A549 (cell line): ENCODE data around the gene GLRA3.

Experiments
- CBX2 ChIP-seq: fragments of 200-600 bp; sonication (generic); IDR thresholded peaks from 2 replicates; pipeline ENCODE4 v1.6.1; 2016; ENCODE audit warnings: low read depth, mild to moderate bottlenecking, borderline replicate concordance
- CBX8 ChIP-seq: fragments of 200-600 bp; sonication (generic); IDR thresholded peaks from 2 replicates; pipeline ENCODE4 v1.6.1; 2016
- CTCF ChIP-seq: fragments of >200 bp; sonication (Bioruptor Twin); formaldehyde crosslinking; IDR thresholded peaks from 3 replicates; pipeline ENCODE4 v1.5.1; 2016
- ESRRA ChIP-seq: fragments of 150-350 bp; IDR thresholded peaks from 2 replicates; pipeline ENCODE4 v1.6.1; 2014; ENCODE audit warnings: mild to moderate bottlenecking, low read length, borderline replicate concordance
- FOSL2 ChIP-seq, 2 experiments: fragments of 450-650 bp in 1 of 2; fragments of >200 bp in 1 of 2; sonication (Bioruptor Twin) in 1 of 2; formaldehyde crosslinking; IDR thresholded peaks; 2 replicates each; pipeline versions ENCODE4 v1.5.0 to v1.6.1; 2016 to 2020; ENCODE audit warnings: mild to moderate bottlenecking in 1 of 2, moderate library complexity in 1 of 2
- HOXA7 ChIP-seq: fragments of 250-450 bp; sonication (Bioruptor Pico); IDR thresholded peaks from 2 replicates; pipeline ENCODE4 v1.5.0; 2020; ENCODE audit warnings: mild to moderate bottlenecking, moderate library complexity
- MAZ ChIP-seq: fragments of 150-350 bp; IDR thresholded peaks from 2 replicates; pipeline ENCODE4 v1.6.1; 2014; ENCODE audit warnings: antibody characterized with exemption, low read depth, low read length, borderline replicate concordance
- NR3C1 ChIP-seq: fragments of >200 bp; sonication (Bioruptor Twin); formaldehyde crosslinking; IDR thresholded peaks from 3 replicates; pipeline ENCODE4 v1.6.1; 2017
- SMC3 ChIP-seq: fragments of >200 bp; sonication (Bioruptor Twin); formaldehyde crosslinking; IDR thresholded peaks from 3 replicates; pipeline ENCODE4 v1.6.1; 2018; ENCODE audit warnings: inconsistent platforms
- TF ChIP-seq, protein P1 (sequence below): fragments of 200-600 bp; sonication (generic); IDR thresholded peaks from 2 replicates; pipeline ENCODE4 v1.6.1; 2016; ENCODE audit warnings: antibody characterized with exemption, mild to moderate bottlenecking, moderate library complexity
- TF ChIP-seq, protein P2 (sequence below): fragments of 450-650 bp; IDR thresholded peaks from 2 replicates; pipeline ENCODE4 v1.6.1; 2014; ENCODE audit warnings: antibody characterized with exemption

DNA sequence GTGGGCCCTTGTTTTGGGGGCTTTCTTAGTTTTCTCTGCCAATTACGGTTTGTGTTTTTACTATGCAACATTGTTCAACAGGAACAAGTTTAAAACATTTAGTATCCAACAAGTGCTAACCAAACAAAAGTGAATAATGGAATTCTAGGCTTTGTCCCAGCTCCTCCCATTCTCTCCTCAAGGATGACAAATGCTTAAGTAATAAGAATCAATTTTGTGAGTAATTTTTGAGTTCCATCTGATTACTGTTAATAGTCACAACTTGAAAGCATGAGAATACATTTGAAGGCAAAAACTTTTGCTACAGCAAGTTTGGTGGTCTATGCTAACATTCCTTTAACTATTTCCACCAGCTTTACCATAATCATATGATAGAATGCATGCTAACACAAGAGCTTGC lies 228.7 kb downstream of the GLRA3 start:
- TF ChIP-seq MAZ (no peak), CTCF (no peak), ESRRA (no peak), SMC3 (no peak), CBX2 (no peak), CBX8 (no peak), HOXA7 (CRISPR knock-in tag) (no peak), NR3C1 (no peak), FOSL2 (IDR thresholded peaks at IDR 0.05) (no peak), FOSL2 (CRISPR knock-in tag; IDR thresholded peaks at IDR 0.05) (no peak)
- TF ChIP-seq, protein P1, sequence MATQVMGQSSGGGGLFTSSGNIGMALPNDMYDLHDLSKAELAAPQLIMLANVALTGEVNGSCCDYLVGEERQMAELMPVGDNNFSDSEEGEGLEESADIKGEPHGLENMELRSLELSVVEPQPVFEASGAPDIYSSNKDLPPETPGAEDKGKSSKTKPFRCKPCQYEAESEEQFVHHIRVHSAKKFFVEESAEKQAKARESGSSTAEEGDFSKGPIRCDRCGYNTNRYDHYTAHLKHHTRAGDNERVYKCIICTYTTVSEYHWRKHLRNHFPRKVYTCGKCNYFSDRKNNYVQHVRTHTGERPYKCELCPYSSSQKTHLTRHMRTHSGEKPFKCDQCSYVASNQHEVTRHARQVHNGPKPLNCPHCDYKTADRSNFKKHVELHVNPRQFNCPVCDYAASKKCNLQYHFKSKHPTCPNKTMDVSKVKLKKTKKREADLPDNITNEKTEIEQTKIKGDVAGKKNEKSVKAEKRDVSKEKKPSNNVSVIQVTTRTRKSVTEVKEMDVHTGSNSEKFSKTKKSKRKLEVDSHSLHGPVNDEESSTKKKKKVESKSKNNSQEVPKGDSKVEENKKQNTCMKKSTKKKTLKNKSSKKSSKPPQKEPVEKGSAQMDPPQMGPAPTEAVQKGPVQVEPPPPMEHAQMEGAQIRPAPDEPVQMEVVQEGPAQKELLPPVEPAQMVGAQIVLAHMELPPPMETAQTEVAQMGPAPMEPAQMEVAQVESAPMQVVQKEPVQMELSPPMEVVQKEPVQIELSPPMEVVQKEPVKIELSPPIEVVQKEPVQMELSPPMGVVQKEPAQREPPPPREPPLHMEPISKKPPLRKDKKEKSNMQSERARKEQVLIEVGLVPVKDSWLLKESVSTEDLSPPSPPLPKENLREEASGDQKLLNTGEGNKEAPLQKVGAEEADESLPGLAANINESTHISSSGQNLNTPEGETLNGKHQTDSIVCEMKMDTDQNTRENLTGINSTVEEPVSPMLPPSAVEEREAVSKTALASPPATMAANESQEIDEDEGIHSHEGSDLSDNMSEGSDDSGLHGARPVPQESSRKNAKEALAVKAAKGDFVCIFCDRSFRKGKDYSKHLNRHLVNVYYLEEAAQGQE = no peak
- TF ChIP-seq, protein P2, sequence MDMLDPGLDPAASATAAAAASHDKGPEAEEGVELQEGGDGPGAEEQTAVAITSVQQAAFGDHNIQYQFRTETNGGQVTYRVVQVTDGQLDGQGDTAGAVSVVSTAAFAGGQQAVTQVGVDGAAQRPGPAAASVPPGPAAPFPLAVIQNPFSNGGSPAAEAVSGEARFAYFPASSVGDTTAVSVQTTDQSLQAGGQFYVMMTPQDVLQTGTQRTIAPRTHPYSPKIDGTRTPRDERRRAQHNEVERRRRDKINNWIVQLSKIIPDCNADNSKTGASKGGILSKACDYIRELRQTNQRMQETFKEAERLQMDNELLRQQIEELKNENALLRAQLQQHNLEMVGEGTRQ = no peak
